NCI-H2081 treated with DMSO at 0.1 percent for 48 hours (cell line): ENCODE data around the gene ZNF689.
"Not testable (repeated sequence)": the region's sequence is repeated elsewhere in the genome, so short reads cannot be mapped to it uniquely, and the experiment has no call there.

Experiments
- DNase-seq: peaks from one replicate; lab custom pipeline; 2025; lab: John Stamatoyannopoulos, UW

Gene ZNF689

DNA sequence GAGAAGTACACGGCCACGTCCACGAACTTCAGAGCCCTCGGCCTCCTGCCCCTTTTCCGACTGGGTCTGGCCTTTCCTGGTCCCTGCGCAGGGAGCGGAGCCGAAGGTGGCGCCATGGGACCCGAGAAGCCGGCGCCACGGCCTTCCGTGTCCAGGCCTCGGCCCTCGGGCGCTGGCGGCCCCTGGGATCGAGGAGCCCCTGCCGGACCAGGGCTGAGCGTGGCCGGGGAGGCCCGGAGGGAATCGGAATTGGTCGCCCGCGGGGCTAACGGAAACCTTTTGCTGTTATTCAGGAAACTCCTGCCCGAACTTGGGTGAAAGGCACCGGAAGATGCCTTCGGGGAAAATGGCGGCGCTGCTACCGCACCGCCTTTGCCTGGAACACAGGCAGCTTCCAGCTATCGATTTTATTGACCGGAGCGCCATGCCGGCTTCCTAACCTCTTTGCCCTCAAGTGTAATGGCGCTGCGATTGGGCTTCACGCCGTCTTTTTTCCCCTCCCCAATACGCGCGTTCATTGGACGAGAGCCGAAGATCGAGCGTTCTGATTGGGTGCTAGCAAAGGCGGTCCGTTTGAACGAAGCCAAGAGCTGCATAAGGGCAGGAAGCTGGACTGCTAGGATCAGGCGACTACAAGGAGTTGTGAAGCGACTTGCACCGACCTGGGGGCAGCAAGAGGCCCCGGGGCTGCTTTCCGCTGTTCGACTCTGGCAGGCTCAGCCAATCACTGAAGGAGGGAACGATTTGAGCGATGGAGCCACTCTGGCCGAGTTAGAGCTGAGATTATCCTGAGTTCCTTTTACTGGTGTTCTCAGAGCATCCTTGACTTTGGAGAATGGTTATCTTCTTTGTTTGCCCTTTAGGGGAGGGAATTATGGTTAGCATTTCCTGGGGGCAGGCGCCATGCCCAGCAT, at the start of gene ZNF689:
Gene ZNF689, minus strand, starts transcription at position 464 of the 914 bp plus-strand sequence. Its CDS starts 348 bp downstream, at position 116.
- DNase-seq, result peak; percentile 84

DNA sequence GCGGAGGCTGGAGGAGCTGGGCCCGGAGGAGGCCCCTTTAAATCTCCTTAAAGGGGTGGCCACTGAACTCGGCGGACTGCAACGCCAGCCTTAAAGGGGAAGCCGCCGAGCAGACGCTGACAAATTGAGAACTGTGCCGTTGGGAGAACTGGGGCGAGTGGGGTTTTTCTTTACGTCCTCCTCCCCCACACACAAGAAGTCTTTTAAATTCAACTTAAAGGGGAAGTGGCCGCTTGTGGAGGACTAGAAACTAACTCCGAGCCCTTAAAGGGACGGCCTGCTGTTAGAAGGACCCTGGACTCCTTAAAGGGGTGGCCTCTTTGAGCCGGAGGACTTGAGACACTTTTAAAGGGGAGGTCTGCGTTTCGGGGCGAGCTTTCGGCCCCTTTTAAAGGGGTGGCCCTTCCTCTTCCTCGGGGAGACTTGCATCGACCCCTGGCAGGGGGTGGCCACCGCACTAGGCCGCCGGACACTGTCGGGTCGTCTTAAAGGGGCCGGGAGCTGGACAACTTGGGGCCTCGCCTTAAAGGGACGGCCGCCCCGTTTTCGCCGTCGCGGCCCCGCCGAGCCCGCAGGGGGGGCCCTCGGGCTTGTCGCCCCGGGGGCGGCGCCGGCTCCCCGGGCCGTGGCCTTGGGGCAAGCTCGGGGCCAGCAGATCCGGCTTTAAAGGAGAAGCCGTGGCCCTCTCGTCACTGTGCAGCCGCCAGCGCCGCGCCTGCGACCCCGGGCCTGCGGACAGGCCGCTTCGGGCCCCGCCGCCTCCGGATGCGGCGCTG, 48.7 kb upstream of the ZNF689 start:
- peak; percentile 81 for DNase-seq

- DNase-seq, result peak; percentile 95
Observed at GRCh38 chr16:30657866-30658730, 47.9 kb upstream of the ZNF689 start, which contains the start of gene FBRS. Gene FBRS, plus strand, starts transcription at chr16:30658431. Its CDS starts 1,088 bp downstream, at chr16:30659519.

GRCh38 chr16:30656974-30657865, 47.0 kb upstream of the ZNF689 start:
- DNase-seq, result no peak

DNA sequence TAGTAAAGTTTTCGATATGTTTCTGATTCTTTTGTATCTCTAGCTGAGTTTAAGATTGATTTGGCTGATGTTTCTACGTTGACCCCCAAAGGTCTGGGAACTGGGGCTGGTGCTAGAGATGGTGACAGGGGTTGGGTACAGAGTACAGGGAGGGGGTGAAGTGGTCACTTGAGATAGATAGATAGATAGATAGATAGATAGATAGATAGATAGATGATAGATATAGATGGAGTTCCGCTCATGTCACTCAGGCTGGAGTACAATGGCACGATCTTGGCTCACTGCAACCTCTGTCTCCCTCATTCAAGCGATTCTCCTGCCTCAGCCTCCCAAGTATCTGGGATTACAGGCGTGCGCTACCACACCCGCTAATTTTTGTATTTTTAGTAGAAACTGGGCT, 46.2 kb upstream of the ZNF689 start:
- DNase-seq, result no peak

DNA sequence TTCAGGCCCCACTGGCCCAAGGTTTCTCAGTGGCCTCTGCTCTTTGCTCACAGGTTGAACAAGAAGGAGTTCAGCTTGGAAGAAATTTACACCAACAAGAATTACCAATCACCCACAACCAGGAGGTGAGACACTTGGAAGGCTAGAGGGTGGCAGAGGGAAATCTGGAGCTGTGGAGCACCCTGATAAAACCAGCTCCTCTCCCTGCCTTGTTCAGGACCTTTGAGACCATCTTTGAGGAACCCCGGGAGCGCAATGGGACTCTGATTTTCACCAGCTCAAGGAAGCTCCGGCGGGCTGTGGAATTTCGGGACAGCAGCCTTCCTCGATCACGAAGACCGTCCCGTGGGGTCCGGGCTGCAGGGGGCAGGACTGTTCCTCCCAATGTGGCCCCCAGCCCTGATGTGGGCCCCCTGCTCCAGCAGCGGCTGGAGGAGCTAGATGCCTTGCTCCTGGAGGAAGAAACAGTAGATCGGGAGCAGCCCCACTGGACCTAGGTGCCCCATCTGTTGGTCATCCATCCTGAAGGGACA, 45.7 kb upstream of the ZNF689 start:
- DNase-seq, result no peak

GRCh38 chr16:30654856-30655255, 44.7 kb upstream of the ZNF689 start:
- DNase-seq, result no peak

- DNase-seq, result no peak
Observed at GRCh38 chr16:30652718-30653117, 42.5 kb upstream of the ZNF689 start.

DNA sequence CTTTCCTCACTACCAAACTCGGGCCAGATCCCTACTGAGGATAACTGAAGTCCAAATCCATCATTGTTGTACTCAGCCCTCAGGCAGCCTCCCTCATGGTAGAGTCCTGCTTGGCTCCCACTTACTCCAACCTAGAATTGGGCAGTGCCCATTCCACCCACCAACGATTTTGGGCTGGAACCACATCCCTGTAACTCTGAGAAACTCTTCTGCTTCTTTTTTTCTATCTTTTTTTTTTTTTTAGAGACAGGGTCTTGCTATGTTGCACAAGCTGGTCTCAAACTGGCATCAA, 41.8 kb upstream of the ZNF689 start:
- no peak for DNase-seq

GRCh38 chr16:30651124-30652004, 41.2 kb upstream of the ZNF689 start:
- no peak for DNase-seq

DNA sequence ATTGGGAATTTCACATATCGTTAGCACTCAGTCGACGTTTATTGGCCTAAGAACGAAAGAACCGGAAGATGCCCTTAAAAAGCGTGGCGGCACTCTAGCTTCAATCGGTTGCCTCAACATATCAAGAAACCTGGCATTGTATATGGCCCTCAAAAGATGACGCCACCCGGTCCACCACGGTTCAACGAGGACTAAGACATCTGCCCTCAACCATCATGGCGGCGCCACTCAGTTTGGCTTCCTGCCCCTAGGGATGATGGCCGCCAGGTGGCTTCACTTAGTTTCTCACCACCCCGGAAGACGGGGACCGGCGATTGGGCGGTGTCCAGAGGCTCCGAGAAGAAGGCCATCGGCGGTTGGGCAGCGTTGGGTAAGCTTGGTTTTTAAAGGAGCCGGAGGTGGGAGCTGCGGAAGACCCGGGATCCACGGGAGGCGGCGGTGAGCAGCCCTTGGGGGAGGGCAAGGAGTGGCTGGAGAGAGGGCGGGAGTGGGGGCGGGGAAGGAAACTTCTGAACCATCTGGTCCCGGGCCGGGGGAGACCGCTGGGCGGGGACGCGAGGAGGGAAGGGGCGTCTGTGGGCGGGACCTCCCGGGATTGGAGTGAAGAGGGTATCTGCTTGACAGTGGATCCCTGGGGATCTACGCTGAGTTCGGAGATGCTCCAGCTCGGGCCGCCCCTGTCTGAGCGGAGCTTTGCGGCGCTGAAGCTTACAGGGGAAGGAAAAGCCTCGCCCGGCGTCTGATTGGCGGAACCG, 40.4 kb upstream of the ZNF689 start, which contains the start of gene PRR14:
Gene PRR14, plus strand, starts transcription at position 592 of the 755 bp plus-strand sequence. CDS start 686 bp downstream, outside the sequence.
- peak; percentile 86 for DNase-seq

GRCh38 chr16:30649725-30650368, 39.7 kb upstream of the ZNF689 start:
- DNase-seq, result no peak

GRCh38 chr16:30647274-30647571, 37.0 kb upstream of the ZNF689 start:
- DNase-seq, result no peak

DNA sequence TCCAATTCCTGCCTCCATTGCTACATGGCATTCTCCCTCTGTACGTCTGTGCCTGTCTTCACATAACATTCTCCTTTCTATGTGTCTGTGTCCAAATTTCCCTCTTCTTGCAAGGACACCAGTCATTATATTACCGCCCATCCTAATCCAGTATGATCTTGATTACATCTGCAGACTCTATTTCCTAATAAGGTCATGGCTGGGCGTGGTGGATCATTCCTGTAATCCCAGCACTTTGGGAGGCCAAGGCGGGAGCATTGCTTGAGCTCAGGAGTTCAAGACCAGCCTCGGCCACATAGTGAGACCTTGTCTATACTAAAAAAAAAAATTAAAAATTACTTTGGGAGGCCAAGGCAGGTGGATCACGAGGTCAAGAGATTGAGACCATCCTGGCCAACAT, 35.5 kb upstream of the ZNF689 start:
- no peak for DNase-seq

DNA sequence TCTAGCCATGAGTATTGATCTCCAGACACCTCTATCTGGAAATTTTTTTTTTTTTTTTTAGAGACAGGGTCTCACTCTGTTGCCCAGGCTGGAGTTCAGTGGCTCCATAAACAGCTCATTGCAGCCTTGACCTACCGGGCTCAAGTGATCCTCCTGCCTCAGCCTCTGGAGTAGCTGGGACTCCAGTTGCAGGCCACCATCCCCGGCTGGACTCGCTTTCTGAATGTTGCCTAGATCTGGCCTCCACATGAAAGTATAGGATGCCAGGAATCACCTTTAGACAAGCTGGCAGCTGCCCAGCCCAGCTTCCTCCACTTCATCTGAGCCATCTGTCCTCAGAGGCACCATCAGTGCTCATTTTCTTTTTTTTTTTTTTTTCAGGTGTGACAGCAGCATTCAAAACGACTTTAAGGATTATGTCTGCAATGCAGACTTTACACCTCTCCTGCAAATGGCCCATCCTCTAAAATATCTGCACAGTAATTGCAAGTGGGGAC, 34.2 kb upstream of the ZNF689 start:
- no peak for DNase-seq

GRCh38 chr16:30641378-30641982, 31.3 kb upstream of the ZNF689 start:
- DNase-seq, result no peak

- DNase-seq, result no peak
Observed at GRCh38 chr16:30637944-30638343, 27.8 kb upstream of the ZNF689 start.

DNA sequence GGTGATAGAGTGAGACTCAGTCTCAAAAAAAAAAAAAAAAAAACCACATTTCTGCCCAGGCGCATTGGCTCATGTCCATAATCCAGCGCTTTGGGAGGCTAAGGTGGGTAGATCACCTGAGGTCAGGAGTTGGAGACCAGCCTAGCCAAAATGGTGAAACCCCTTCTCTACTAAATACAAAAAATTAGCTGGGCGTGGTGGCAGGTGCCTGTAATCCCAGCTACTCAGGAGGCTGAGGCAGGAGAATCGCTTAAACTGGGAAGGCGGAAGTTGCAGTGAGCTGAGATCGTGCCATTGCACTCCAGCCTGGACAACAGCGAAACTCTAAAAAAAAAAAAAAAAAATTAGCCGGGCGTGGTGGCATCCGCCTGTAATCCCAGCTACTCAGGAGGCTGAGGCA, 26.9 kb upstream of the ZNF689 start:
- not testable (repeated sequence) for DNase-seq
